ENCODE measurements around the gene TEAD4.

- TF ChIP-seq EZH2 (IDR thresholded peaks at IDR 0.05) (no peak), POLR2AphosphoS5 (IDR thresholded peaks at IDR 0.05; ENCODE audit: borderline replicate concordance, low read depth, low read length) (no peak)
These were observed 59.9 kb downstream of the TEAD4 start for GRCh38 chr12:3019005-3019680.

Measured in SK-N-MC (cell line).